ENCODE results near the gene SCNN1B. TPM values are rescaled to one million over a fixed set of nuclear protein-coding genes. Genes with fewer than 3 reads are reported as not detected.
"Not testable (repeated sequence)": the region's sequence is repeated elsewhere in the genome, so short reads cannot be mapped to it uniquely, and the experiment has no call there.

SCNN1B gene
- total RNA-seq, 1 experiment from 2014 or later, result 2.5 TPM

DNA sequence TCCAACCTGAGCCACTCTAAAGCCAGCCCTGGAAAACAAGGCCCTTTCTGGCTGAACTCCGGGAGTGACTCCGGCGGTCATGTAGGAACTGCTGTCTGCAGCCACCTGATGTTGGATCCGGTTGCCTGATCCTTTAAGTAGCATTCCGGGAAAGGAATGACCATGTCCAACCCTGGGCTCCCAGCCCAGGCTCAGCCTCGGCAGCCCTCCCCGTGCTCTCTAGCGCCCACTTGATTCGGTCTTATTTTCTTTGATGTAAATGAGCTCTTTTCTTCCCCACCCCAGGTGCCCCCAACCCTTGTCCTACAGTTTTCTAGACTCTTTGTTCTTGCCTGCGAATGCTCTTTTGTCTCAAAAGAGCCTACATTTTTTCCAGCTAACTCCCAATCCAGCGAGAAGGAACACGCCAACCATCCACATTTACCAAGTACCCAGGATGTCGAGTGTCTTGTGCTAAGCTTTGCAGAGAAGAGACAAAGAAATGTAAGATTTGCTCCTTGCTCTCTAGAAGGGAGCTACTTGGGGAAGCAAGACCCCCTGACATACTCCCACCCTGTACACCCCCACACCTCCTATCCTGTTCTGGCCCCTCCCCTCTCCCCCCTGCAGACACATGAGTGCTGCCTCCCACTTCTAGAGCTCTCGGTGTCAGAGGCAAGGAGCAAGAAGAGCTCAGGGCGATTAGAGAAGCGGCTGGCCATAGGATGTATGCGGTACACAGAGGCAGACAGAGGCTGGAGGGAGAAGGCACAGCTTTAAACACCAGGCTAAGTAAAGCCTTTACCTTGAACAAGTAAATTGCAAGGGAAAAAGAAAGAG lies 97.1 kb downstream of the SCNN1B start:
- BruUV-seq (replicated peaks), result no TSS peak
- TF ChIP-seq, protein P1, sequence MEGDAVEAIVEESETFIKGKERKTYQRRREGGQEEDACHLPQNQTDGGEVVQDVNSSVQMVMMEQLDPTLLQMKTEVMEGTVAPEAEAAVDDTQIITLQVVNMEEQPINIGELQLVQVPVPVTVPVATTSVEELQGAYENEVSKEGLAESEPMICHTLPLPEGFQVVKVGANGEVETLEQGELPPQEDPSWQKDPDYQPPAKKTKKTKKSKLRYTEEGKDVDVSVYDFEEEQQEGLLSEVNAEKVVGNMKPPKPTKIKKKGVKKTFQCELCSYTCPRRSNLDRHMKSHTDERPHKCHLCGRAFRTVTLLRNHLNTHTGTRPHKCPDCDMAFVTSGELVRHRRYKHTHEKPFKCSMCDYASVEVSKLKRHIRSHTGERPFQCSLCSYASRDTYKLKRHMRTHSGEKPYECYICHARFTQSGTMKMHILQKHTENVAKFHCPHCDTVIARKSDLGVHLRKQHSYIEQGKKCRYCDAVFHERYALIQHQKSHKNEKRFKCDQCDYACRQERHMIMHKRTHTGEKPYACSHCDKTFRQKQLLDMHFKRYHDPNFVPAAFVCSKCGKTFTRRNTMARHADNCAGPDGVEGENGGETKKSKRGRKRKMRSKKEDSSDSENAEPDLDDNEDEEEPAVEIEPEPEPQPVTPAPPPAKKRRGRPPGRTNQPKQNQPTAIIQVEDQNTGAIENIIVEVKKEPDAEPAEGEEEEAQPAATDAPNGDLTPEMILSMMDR (conservative IDR thresholded peaks at IDR 0.05; ENCODE audit: low read depth, low read length), result no peak
- TF ChIP-seq EZH2 (IDR thresholded peaks at IDR 0.05; ENCODE audit: borderline replicate concordance, low read depth, low read length, poor library complexity, severe bottlenecking), result no peak
- ChIA-PET CTCF (no interaction called here), POLR2A (ENCODE audit: low non-redundant PET) (no interaction called here)
- no peak overlapping the region for H3K27ac ChIP-seq (ENCODE audit: low read depth, low read length, poor library complexity, severe bottlenecking)
- no peak for DNase-seq (ENCODE audit: low spot score)
- H3K27me3 ChIP-seq (replicated peaks; ENCODE audit: insufficient read depth, low read depth, low read length, poor library complexity), result no peaks in the 10 kb centered on the region
- H3K36me3 ChIP-seq (ENCODE audit: insufficient read depth, low read length, poor library complexity, severe bottlenecking), result peaks cover 66% of the 10 kb centered on the region
- H3K9me3 ChIP-seq (ENCODE audit: low read depth, low read length, poor library complexity, severe bottlenecking), result no peaks in the 10 kb centered on the region
- intact Hi-C loops (cut with micrococcal nuclease; ENCODE audit: unreplicated experiment), result no loop called here
- no peaks in the 10 kb centered on the region for H3K4me1 ChIP-seq (ENCODE audit: insufficient read depth, low read length, poor library complexity, severe bottlenecking)
- H3K4me3 ChIP-seq (ENCODE audit: low read depth, low read length, poor library complexity, severe bottlenecking), result no peak overlapping the region

DNA sequence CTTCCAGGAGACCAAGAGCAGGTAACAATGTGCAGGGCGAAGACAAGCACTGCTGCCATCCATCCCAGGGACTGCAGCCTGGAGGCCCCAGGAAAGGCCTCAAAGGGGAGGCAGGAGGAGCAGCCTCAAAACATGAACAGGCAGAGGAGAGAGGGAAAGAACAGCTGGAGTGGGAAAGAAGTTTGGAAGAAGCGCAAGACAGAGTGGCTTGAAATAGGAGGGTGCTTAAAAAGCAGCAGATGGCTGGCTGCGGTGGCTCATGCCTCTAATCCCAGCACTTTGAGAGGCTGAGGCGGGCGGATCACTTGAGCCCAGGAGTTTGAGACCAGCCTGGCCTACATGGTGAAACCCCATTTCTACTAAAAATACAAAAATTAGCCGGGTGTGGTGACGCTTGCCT lies 98.3 kb downstream of the SCNN1B start:
- CTCF ChIA-PET; DNase-seq (ENCODE audit: low spot score); intact Hi-C loops (cut with micrococcal nuclease; ENCODE audit: unreplicated experiment); H3K27ac ChIP-seq (ENCODE audit: low read depth, low read length, poor library complexity, severe bottlenecking); H3K4me3 ChIP-seq (ENCODE audit: low read depth, low read length, poor library complexity, severe bottlenecking); H3K27me3 ChIP-seq (replicated peaks; ENCODE audit: insufficient read depth, low read depth, low read length, poor library complexity); H3K4me1 ChIP-seq (ENCODE audit: insufficient read depth, low read length, poor library complexity, severe bottlenecking); H3K9me3 ChIP-seq (ENCODE audit: low read depth, low read length, poor library complexity, severe bottlenecking); POLR2A ChIA-PET (ENCODE audit: low non-redundant PET); BruUV-seq (replicated peaks): not testable (repeated sequence)
- peaks cover 69% of the 10 kb centered on the region for H3K36me3 ChIP-seq (ENCODE audit: insufficient read depth, low read length, poor library complexity, severe bottlenecking)

DNA sequence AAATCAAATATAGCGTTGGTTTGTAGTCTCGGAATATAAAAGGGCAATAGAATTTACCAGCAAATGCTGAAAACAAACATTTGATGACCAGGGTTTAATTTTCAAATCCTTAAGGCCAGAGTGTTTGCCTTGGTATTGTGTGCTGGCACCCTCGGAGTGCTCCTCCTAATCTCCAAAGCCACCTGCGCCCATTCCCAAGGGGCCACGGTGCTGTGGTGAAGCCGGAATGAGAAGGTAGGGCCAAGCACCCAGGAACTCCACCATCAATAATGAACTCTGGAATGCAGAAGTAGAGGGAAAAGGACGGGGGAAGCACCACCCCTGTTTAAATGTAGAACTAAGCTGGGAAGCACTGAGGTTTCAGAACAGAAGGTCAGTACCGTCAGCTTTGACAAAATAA lies 99.0 kb downstream of the SCNN1B start:
- BruUV-seq (replicated peaks), result no TSS peak
- Histone ChIP-seq H3K27me3 (replicated peaks; ENCODE audit: insufficient read depth, low read depth, low read length, poor library complexity) (no peaks in the 10 kb centered on the region), H3K36me3 (ENCODE audit: insufficient read depth, low read length, poor library complexity, severe bottlenecking) (peaks cover 68% of the 10 kb centered on the region), H3K9me3 (ENCODE audit: low read depth, low read length, poor library complexity, severe bottlenecking) (no peaks in the 10 kb centered on the region), H3K4me3 (ENCODE audit: low read depth, low read length, poor library complexity, severe bottlenecking) (no peak overlapping the region), H3K27ac (ENCODE audit: low read depth, low read length, poor library complexity, severe bottlenecking) (no peak overlapping the region), H3K4me1 (ENCODE audit: insufficient read depth, low read length, poor library complexity, severe bottlenecking) (no peaks in the 10 kb centered on the region)
- TF ChIP-seq EZH2 (IDR thresholded peaks at IDR 0.05; ENCODE audit: borderline replicate concordance, low read depth, low read length, poor library complexity, severe bottlenecking), result no peak
- TF ChIP-seq, protein P1 (conservative IDR thresholded peaks at IDR 0.05; ENCODE audit: low read depth, low read length), result no peak
- ChIA-PET POLR2A (ENCODE audit: low non-redundant PET) (no interaction called here), CTCF (no interaction called here)
- intact Hi-C loops (cut with micrococcal nuclease; ENCODE audit: unreplicated experiment), result no loop called here
- no peak for DNase-seq (ENCODE audit: low spot score)

DNA sequence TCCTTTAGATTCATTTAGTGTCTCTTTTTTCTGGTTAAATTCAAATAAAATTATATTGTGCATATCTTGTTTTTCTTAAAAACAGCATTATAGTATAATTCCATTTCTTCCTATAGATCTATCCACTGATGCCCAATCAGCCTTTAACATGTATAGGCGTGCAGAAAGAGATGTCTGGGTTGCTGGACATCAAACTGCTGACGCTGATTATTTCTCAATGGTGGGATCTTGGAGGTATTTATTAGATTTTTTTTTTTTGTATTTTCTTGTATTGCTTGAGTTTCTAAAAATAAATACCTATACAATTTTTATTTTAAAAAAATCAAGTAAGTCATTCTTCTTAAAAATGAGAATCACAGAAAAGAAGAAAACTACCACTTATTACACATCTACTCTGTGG lies 100.0 kb downstream of the SCNN1B start:
- H3K4me3 ChIP-seq (ENCODE audit: low read depth, low read length, poor library complexity, severe bottlenecking), result no peak overlapping the region
- no peaks in the 10 kb centered on the region for H3K9me3 ChIP-seq (ENCODE audit: low read depth, low read length, poor library complexity, severe bottlenecking)
- no peaks in the 10 kb centered on the region for H3K27me3 ChIP-seq (replicated peaks; ENCODE audit: insufficient read depth, low read depth, low read length, poor library complexity)
- no TSS peak for BruUV-seq (replicated peaks)
- no peaks in the 10 kb centered on the region for H3K4me1 ChIP-seq (ENCODE audit: insufficient read depth, low read length, poor library complexity, severe bottlenecking)
- intact Hi-C loops (cut with micrococcal nuclease; ENCODE audit: unreplicated experiment), result no loop called here
- H3K36me3 ChIP-seq (ENCODE audit: insufficient read depth, low read length, poor library complexity, severe bottlenecking), result peaks cover 76% of the 10 kb centered on the region
- ChIA-PET CTCF (no interaction called here), POLR2A (ENCODE audit: low non-redundant PET) (no interaction called here)
- H3K27ac ChIP-seq (ENCODE audit: low read depth, low read length, poor library complexity, severe bottlenecking), result no peak overlapping the region
- TF ChIP-seq, protein P1 (conservative IDR thresholded peaks at IDR 0.05; ENCODE audit: low read depth, low read length), result no peak
- TF ChIP-seq EZH2 (IDR thresholded peaks at IDR 0.05; ENCODE audit: borderline replicate concordance, low read depth, low read length, poor library complexity, severe bottlenecking), result no peak
- DNase-seq (ENCODE audit: low spot score), result no peak
